Right cardiac atrium (tissue), 5 donors: ENCODE results near the gene ARFGEF3. TPM values are rescaled to one million over a fixed set of nuclear protein-coding genes. Genes with fewer than 3 reads are reported as not detected.
"Not testable (repeated sequence)": the region's sequence is repeated elsewhere in the genome, so short reads cannot be mapped to it uniquely, and the experiment has no call there.

Experiments
- ATAC-seq, 2 donors: fragments of 200-7000 bp; cut with Tn5 transposase; one replicate each; pipeline versions ENCODE4 v1.8.0 to v1.9.1; 2020; ENCODE audit warnings: moderate library complexity in 2 of 2, mild to moderate bottlenecking in 1 of 2
- DNase-seq, 3 donors: peaks; one replicate each; pipeline ENCODE4 v3.0.0-alpha.2; 2020
- H3K27ac ChIP-seq: one replicate; pipeline ENCODE4 v1.5.1; 2013; ENCODE audit warnings: mild to moderate bottlenecking, low read length, control low read depth, moderate library complexity
- H3K27me3 ChIP-seq: one replicate; pipeline ENCODE4 v1.6.1; 2013; ENCODE audit not compliant: control insufficient read depth, insufficient read depth
- H3K4me1 ChIP-seq: one replicate; pipeline ENCODE4 v1.6.1; 2013; ENCODE audit warnings: low read length; ENCODE audit not compliant: control insufficient read depth, insufficient read depth
- H3K4me3 ChIP-seq: one replicate; pipeline ENCODE4 v1.5.1; 2013; ENCODE audit warnings: low read length, control low read depth
- H3K9me3 ChIP-seq: one replicate; pipeline ENCODE4 v1.6.1; 2013; ENCODE audit warnings: low read length; ENCODE audit not compliant: control insufficient read depth
- WGBS: extraction: QIAGEN DNeasy Blood & Tissue Kit; methylation state at CpG from one replicate; pipeline ENCODE4 v1.1.7; 2013; 5-methylcytosine and 5-hydroxymethylcytosine counted together
- intact Hi-C, 4 donors: fragments of 100-400 bp; cut with DNase I; formaldehyde crosslinking; loops; one replicate each; pipeline versions ENCODE4 v1.11.0 to v1.14.0; 2022 to 2023
- polyA plus RNA-seq: library from polyadenylated mRNA; stranded (reverse); fragments of 200-250 nt; gene quantifications from one replicate; pipeline ENCODE4 v1.2.3, GENCODE V29; 2013
- total RNA-seq, 4 donors: library from RNA; stranded (reverse); fragmentation: NEBNext Ultra II Directional; extraction: Animal tissue kit (Norgen Biotek cat#: 25700); gene quantifications; one replicate each; pipeline ENCODE4 v1.2.1, GENCODE V29; 2021
- donor health status: healthy with polysubstance abuse.
- donor health status: DM: no; HTN: yes; CAD: no.
- donor health status: DM: no; HTN: no; CAD: no.
- donor health status: DM: no; HTN: yes; CAD: no; lungs with severe emphysema.
- donor health status: DM: yes; HTN: yes; CAD: no.

ARFGEF3 gene
- total and polyA plus RNA-seq, 5 donors = 0.63 to 2.0 (median 1.5) TPM

GRCh38 chr6:138339024-138339423 lies 177.3 kb downstream of the ARFGEF3 start:
- ATAC-seq (no peak), DNase-seq (no peak)
- Histone ChIP-seq H3K4me3 (no peak overlapping the region), H3K27me3 (no peaks in the 10 kb centered on the region), H3K4me1 (no peaks in the 10 kb centered on the region), H3K9me3 (no peaks in the 10 kb centered on the region), H3K27ac (no peak overlapping the region)
- 64% methylated on average over 1 of the region's 1 CpG for WGBS
- intact Hi-C loops = no loop called here

GRCh38 chr6:138341176-138341575 lies 179.4 kb downstream of the ARFGEF3 start:
- ATAC-seq = no peak
- 81% methylated on average over 1 of the region's 1 CpG for WGBS

GRCh38 chr6:138343112-138343511 lies 181.4 kb downstream of the ARFGEF3 start:
- ATAC-seq = no peak
- H3K9me3 ChIP-seq = no peaks in the 10 kb centered on the region

More at GRCh38 chr6:138341176-138341575, 179.4 kb downstream of the ARFGEF3 start:
- Histone ChIP-seq H3K27ac (no peak overlapping the region), H3K4me1 (no peaks in the 10 kb centered on the region), H3K27me3 (no peaks in the 10 kb centered on the region), H3K4me3 (no peak overlapping the region), H3K9me3 (no peaks in the 10 kb centered on the region)
- intact Hi-C loops = no loop called here
- no peak for DNase-seq

GRCh38 chr6:138345565-138346285 lies 184.0 kb downstream of the ARFGEF3 start:
- H3K4me3 ChIP-seq = no peak overlapping the region
- DNase-seq (no peak), ATAC-seq (no peak)
- no peaks in the 10 kb centered on the region for H3K4me1 ChIP-seq
- no peaks in the 10 kb centered on the region for H3K9me3 ChIP-seq
- no peak overlapping the region for H3K27ac ChIP-seq
- WGBS = 84% methylated on average over 2 of the region's 2 CpGs
- intact Hi-C loops = no loop called here
- H3K27me3 ChIP-seq = no peaks in the 10 kb centered on the region

More at GRCh38 chr6:138343112-138343511, 181.4 kb downstream of the ARFGEF3 start:
- DNase-seq = no peak
- intact Hi-C loops = no loop called here
- no peak overlapping the region for H3K4me3 ChIP-seq
- H3K27ac ChIP-seq = no peak overlapping the region
- H3K4me1 ChIP-seq = no peaks in the 10 kb centered on the region
- H3K27me3 ChIP-seq = no peaks in the 10 kb centered on the region

GRCh38 chr6:138346302-138347195 lies 184.8 kb downstream of the ARFGEF3 start:
- Histone ChIP-seq H3K4me3 (no peak overlapping the region), H3K9me3 (no peaks in the 10 kb centered on the region), H3K27ac (no peak overlapping the region), H3K27me3 (no peaks in the 10 kb centered on the region), H3K4me1 (no peaks in the 10 kb centered on the region)
- ATAC-seq (no peak), DNase-seq (no peak)
- 57% methylated on average over 2 of the region's 2 CpGs for WGBS
- intact Hi-C loops = no loop called here

- H3K27me3 ChIP-seq = no peaks in the 10 kb centered on the region
- no peak overlapping the region for H3K27ac ChIP-seq
- no peak for ATAC-seq
- no peak for DNase-seq
- no peaks in the 10 kb centered on the region for H3K4me1 ChIP-seq
- intact Hi-C loops = no loop called here
- 68% methylated on average over 2 of the region's 2 CpGs for WGBS
- no peak overlapping the region for H3K4me3 ChIP-seq
- no peaks in the 10 kb centered on the region for H3K9me3 ChIP-seq
Observed at GRCh38 chr6:138347864-138348263, 186.1 kb downstream of the ARFGEF3 start.

GRCh38 chr6:138349891-138350290 lies 188.2 kb downstream of the ARFGEF3 start:
- H3K27me3 ChIP-seq = no peaks in the 10 kb centered on the region
- no peak for DNase-seq
- H3K9me3 ChIP-seq = no peaks in the 10 kb centered on the region
- 72% methylated on average over 3 of the region's 3 CpGs for WGBS
- no peak overlapping the region for H3K27ac ChIP-seq
- no peaks in the 10 kb centered on the region for H3K4me1 ChIP-seq
- H3K4me3 ChIP-seq = no peak overlapping the region
- no peak for ATAC-seq
- intact Hi-C loops = no loop called here

- no peak for DNase-seq
- Histone ChIP-seq H3K4me3 (no peak overlapping the region), H3K4me1 (no peaks in the 10 kb centered on the region), H3K27ac (no peak overlapping the region), H3K9me3 (no peaks in the 10 kb centered on the region), H3K27me3 (no peaks in the 10 kb centered on the region)
- intact Hi-C loops = no loop called here
- no peak for ATAC-seq
- 93% methylated on average over 1 of the region's 1 CpG for WGBS
Observed at GRCh38 chr6:138357928-138358327, 196.2 kb downstream of the ARFGEF3 start.

GRCh38 chr6:138368684-138369083 lies 206.9 kb downstream of the ARFGEF3 start:
- WGBS = 94% methylated on average over 8 of the region's 8 CpGs
- H3K4me1 ChIP-seq, H3K27ac ChIP-seq, H3K4me3 ChIP-seq, H3K27me3 ChIP-seq, H3K9me3 ChIP-seq, ATAC-seq, intact Hi-C loops, DNase-seq: not testable (repeated sequence)

GRCh38 chr6:138370631-138371451 lies 209.1 kb downstream of the ARFGEF3 start:
- no peak overlapping the region for H3K4me3 ChIP-seq
- WGBS = 77% methylated on average over 9 of the region's 9 CpGs
- ATAC-seq (no peak), DNase-seq (no peak)
- H3K4me1 ChIP-seq = no peaks in the 10 kb centered on the region
- no peak overlapping the region for H3K27ac ChIP-seq
- intact Hi-C loops = no loop called here
- no peaks in the 10 kb centered on the region for H3K9me3 ChIP-seq
- no peaks in the 10 kb centered on the region for H3K27me3 ChIP-seq

GRCh38 chr6:138371452-138371711 lies 209.6 kb downstream of the ARFGEF3 start:
- no peaks in the 10 kb centered on the region for H3K27me3 ChIP-seq
- no peak overlapping the region for H3K27ac ChIP-seq
- no peaks in the 10 kb centered on the region for H3K4me1 ChIP-seq
- no peak for DNase-seq
- WGBS = 59% methylated on average over 3 of the region's 3 CpGs
- no peaks in the 10 kb centered on the region for H3K9me3 ChIP-seq
- intact Hi-C loops = no loop called here
- H3K4me3 ChIP-seq = no peak overlapping the region
- ATAC-seq = peak in 1 of 2 donors; percentile 46
